Endothelial cell of umbilical vein (primary cell): Measurements from ENCODE around the gene SYNPO. TPM values are rescaled to one million over a fixed set of nuclear protein-coding genes. Genes with fewer than 3 reads are reported as not detected.

ENCODE experiments used
- BruUV-seq: library from RNA; stranded (reverse); fragments of 400-500 nt; replicated peaks from 2 replicates; lab custom pipeline; 2021; lab: Mats Ljungman, UMichigan
- CTCF ChIA-PET: fragments of 300-600, 350-600 bp; sonication (Branson Sonifier 250); formaldehyde crosslinking; loops from one replicate; lab custom pipeline; 2021; ENCODE audit warnings: antibody characterized with exemption, inconsistent platforms; lab: Charles Lee
- POLR2A ChIA-PET: fragments of 300-600, 350-600 bp; sonication (Branson Sonifier 250); formaldehyde crosslinking; loops from one replicate; lab custom pipeline; 2021; ENCODE audit warnings: antibody characterized with exemption, inconsistent platforms; lab: Charles Lee
- DNase-seq: peaks from one replicate; pipeline ENCODE4 v3.0.0-alpha.2; 2011; ENCODE audit warnings: low read depth, low spot score
- FAIRE-seq: peaks from 2 replicates; lab custom pipeline; 2011; peaks lifted over from hg19 to GRCh38; lab: Jason Lieb, UNC
- H2AFZ ChIP-seq: 2 replicates; pipeline ENCODE4 v1.6.0; 2012; ENCODE audit warnings: low read depth, low read length, control low read depth, inconsistent platforms
- H3K27ac ChIP-seq: 2 replicates; pipeline ENCODE4 v1.5.1; 2011; ENCODE audit warnings: low read depth, mild to moderate bottlenecking, control low read depth, low read length, moderate library complexity; ENCODE audit not compliant: insufficient read depth
- H3K27me3 ChIP-seq, 2 experiments: 2 replicates each; pipeline versions ENCODE4 v1.6.0 to v1.6.1; 2011; ENCODE audit warnings: low read length in 2 of 2, mixed read lengths in 1 of 2; ENCODE audit not compliant: control insufficient read depth in 2 of 2, insufficient read depth in 2 of 2
- H3K36me3 ChIP-seq, 2 experiments: 2 replicates in 1 of 2; 3 replicates in 1 of 2; pipeline ENCODE4 v1.5.1; 2011; ENCODE audit warnings: low read length in 2 of 2, mild to moderate bottlenecking in 1 of 2, moderate library complexity in 1 of 2; ENCODE audit not compliant: control insufficient read depth in 2 of 2, insufficient read depth in 2 of 2; ENCODE audit errors: extremely low read depth in 1 of 2
- H3K4me1 ChIP-seq: 3 replicates; pipeline ENCODE4 v1.5.1; 2011; ENCODE audit warnings: mild to moderate bottlenecking, low read length; ENCODE audit not compliant: control insufficient read depth, insufficient read depth; ENCODE audit errors: extremely low read depth
- H3K4me2 ChIP-seq: 2 replicates; pipeline ENCODE4 v1.6.1; 2011; ENCODE audit warnings: low read length, control low read depth, mixed read lengths; ENCODE audit not compliant: insufficient read depth
- H3K4me3 ChIP-seq, 3 experiments: fragments of 200-600 bp in 1 of 3; sonication (generic), shearing (Covaris generic) in 1 of 3; replicated peaks in 1 of 3; 2 replicates each; pipeline ENCODE4 v1.5.1; 2011 to 2016; ENCODE audit warnings: control low read depth in 3 of 3, low read length in 3 of 3, mild to moderate bottlenecking in 2 of 3, inconsistent platforms in 1 of 3, low read depth in 1 of 3, moderate library complexity in 1 of 3; ENCODE audit not compliant: insufficient read depth in 1 of 3
- H3K79me2 ChIP-seq: 2 replicates; pipeline ENCODE4 v1.6.0; 2012; ENCODE audit warnings: low read length, inconsistent platforms; ENCODE audit not compliant: control insufficient read depth, insufficient read depth
- H3K9ac ChIP-seq: replicated peaks from 2 replicates; pipeline ENCODE3; 2011; ENCODE audit warnings: low read length, control low read depth; ENCODE audit not compliant: insufficient read depth; ENCODE audit errors: extremely low read depth
- H3K9me1 ChIP-seq: replicated peaks from 3 replicates; pipeline ENCODE4 v1.6.0; 2011; ENCODE audit warnings: mild to moderate bottlenecking, low read length; ENCODE audit not compliant: control insufficient read depth, insufficient read depth; ENCODE audit errors: extremely low read depth
- H3K9me3 ChIP-seq: replicated peaks from 2 replicates; pipeline ENCODE4 v1.5.1; 2012; ENCODE audit warnings: low read length, inconsistent platforms; ENCODE audit not compliant: control insufficient read depth, insufficient read depth
- H4K20me1 ChIP-seq: replicated peaks from 2 replicates; pipeline ENCODE3; 2011; ENCODE audit warnings: mild to moderate bottlenecking, low read length; ENCODE audit not compliant: control insufficient read depth, insufficient read depth; ENCODE audit errors: extremely low read depth
- EZH2 ChIP-seq: IDR thresholded peaks from 2 replicates; pipeline ENCODE4 v1.6.1; 2012; ENCODE audit warnings: borderline replicate concordance, low read depth, mild to moderate bottlenecking, moderate library complexity, low read length, inconsistent platforms; ENCODE audit not compliant: severe bottlenecking
- FOS ChIP-seq: IDR thresholded peaks from 2 replicates; pipeline ENCODE4 v1.6.1; 2011; ENCODE audit warnings: mild to moderate bottlenecking, low read length, moderate library complexity, borderline replicate concordance; ENCODE audit not compliant: insufficient read depth
- GATA2 ChIP-seq: IDR thresholded peaks from 2 replicates; pipeline ENCODE4 v1.7.0; 2011; ENCODE audit warnings: low read depth, mild to moderate bottlenecking, moderate library complexity, mixed read lengths, low read length; ENCODE audit not compliant: insufficient read length, insufficient read depth
- JUN ChIP-seq: IDR thresholded peaks from 2 replicates; pipeline ENCODE4 v1.6.1; 2011; ENCODE audit warnings: borderline replicate concordance, low read depth; ENCODE audit not compliant: insufficient read length, insufficient read depth
- MYC ChIP-seq: IDR thresholded peaks from one replicate; pipeline ENCODE4 v1.6.1; 2011; ENCODE audit warnings: mild to moderate bottlenecking, low read depth, low read length
- POLR2A ChIP-seq: IDR thresholded peaks from 2 replicates; pipeline ENCODE4 v1.6.1; 2012; ENCODE audit warnings: low read depth, mild to moderate bottlenecking, control low read depth, low read length
- POLR2AphosphoS5 ChIP-seq: IDR thresholded peaks from 2 replicates; pipeline ENCODE4 v1.6.1; 2012; ENCODE audit warnings: low read depth, mild to moderate bottlenecking, control low read depth, low read length, moderate library complexity; ENCODE audit not compliant: insufficient read depth
- dilution Hi-C: fragments of 300-500 bp; cut with MboI; formaldehyde crosslinking; loops from one replicate; pipeline ENCODE4 v1.15.0; 2019; ENCODE audit warnings: low sequenced_read_pairs; ENCODE audit not compliant: extremely low pct_ligation_motif_present
- intact Hi-C: fragments of 100-400 bp; cut with micrococcal nuclease; formaldehyde crosslinking; loops from one replicate; pipeline ENCODE4 v1.10.0; 2022
- polyA plus RNA-seq, 4 experiments: library from polyadenylated mRNA; depleted of rRNA in 3 of 4; stranded (reverse) in 3 of 4; unstranded in 1 of 4; fragments of >200 nt; gene quantifications; 2 replicates each; pipeline versions ENCODE4 v1.2.1 to v1.2.3, GENCODE V29; 2011 to 2012; ENCODE audit warnings: missing spikeins in 1 of 4
- total RNA-seq: library from RNA; stranded (reverse); gene quantifications from 2 replicates; pipeline ENCODE4 v1.2.3, GENCODE V29; 2021
- TF ChIP-seq, protein P1 (sequence below): IDR thresholded peaks from 2 replicates; pipeline ENCODE4 v1.6.1; 2011; ENCODE audit not compliant: insufficient read depth, insufficient read length
- TF ChIP-seq, protein P2 (sequence below), 2 donors: IDR thresholded peaks; 1 replicate in 1 of 2; 2 replicates in 1 of 2; pipeline ENCODE4 v1.5.1; 2011; ENCODE audit warnings: low read length in 2 of 2, mild to moderate bottlenecking in 2 of 2, moderate library complexity in 2 of 2, control low read depth in 1 of 2, inconsistent platforms in 1 of 2, low read depth in 1 of 2; ENCODE audit not compliant: insufficient read depth in 1 of 2; ENCODE audit errors: extremely low read depth in 1 of 2

SYNPO gene
- total and polyA plus RNA-seq, 2 donors (not counting 3 experiments of a cell fraction or from before 2014, with no cell fraction given) = 68.4 to 121 TPM

DNA sequence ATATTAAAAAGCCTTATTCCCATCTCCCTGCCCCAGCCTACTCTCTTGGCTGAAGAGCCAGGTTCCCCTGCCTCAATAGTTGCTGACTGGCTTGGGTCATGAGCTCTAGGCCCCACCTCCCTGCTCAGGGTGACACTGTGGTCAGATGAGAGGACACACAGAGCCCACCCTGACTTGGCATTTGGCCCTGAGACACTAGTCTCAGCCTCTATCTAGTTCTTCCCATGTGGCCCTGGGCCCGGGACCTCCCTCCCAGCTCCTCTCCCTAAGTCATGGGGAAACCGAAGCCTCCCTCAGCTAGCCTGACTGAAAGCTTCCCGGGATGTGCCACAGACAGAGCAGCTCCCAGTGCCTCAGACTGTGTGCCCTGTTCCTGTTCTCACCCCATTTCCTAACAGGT is 14.8 kb downstream of the SYNPO start:
- H3K79me2 ChIP-seq = peaks cover 14% of the 10 kb centered on the region
- no peak overlapping the region for H2AFZ ChIP-seq
- DNase-seq (no peak), FAIRE-seq (no peak)
- no TSS peak for BruUV-seq
- intact Hi-C loops (no loop called here), dilution Hi-C loops (no loop called here)
- H3K9me1 ChIP-seq = no peaks in the 10 kb centered on the region
- no peaks in the 10 kb centered on the region for H3K27me3 ChIP-seq
- no peak overlapping the region for H3K27ac ChIP-seq
- H3K36me3 ChIP-seq = peaks cover 13 to 38% of the 10 kb centered on the region in 2 experiments
- POLR2A ChIA-PET = interaction anchor here (0.8 kb wide), 1 partner anchor 14 kb away, joined by 3 read pairs; no protein-coding TSS in a partner anchor
- H3K4me3 ChIP-seq = no peak overlapping the region
- TF ChIP-seq JUN (no peak), POLR2AphosphoS5 (peak; percentile 15)
- H3K4me1 ChIP-seq = no peaks in the 10 kb centered on the region
- CTCF ChIA-PET = interaction anchor here (0.8 to 9.0 kb wide), 13 partner anchors 11 to 198 kb away, joined by 3 to 123 read pairs (median 4); partner anchors contain the start of genes RBM22 and SYNPO
- no peaks in the 10 kb centered on the region for H4K20me1 ChIP-seq
- H3K9me3 ChIP-seq = no peaks in the 10 kb centered on the region
- H3K9ac ChIP-seq = no peak overlapping the region
- H3K4me2 ChIP-seq = no peak overlapping the region

DNA sequence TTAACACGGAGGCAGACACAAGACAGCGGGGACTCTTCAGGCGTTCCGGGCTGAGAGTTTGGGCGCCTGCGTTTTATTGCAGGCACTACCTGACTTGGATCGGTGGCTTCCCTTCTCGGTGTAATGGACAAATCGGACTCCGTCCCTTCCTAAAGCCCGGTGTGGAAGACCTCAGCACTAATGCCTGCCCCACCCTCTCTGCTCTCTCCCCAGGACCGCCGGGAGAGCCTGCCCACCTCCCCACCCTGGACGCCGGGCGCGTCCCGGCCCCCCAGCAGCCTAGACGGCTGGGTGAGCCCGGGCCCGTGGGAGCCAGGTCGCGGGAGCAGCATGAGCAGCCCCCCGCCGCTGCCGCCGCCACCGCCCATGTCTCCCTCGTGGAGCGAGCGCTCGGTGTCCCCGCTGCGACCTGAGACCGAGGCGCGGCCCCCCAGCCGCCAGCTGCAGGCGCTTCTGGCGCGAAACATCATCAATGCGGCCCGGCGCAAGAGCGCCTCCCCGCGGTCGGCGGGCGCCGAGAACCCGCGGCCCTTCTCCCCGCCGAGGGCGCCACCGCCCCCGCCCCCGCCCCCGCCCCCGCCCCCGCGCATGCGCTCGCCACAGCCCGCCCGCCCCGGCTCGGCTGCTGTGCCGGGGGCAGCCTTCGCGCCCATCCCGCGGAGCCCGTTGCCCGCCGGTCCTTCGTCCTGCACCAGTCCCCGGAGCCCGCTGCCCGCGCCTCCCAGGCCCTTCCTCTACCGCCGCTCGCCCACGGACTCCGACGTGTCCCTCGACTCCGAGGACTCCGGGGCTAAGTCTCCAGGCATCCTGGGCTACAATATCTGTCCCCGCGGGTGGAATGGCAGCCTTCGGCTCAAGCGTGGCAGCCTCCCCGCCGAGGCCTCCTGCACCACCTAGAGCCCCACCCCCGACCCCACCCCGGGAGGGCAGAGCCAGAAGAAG is 16.0 kb downstream of the SYNPO start:
- no peaks in the 10 kb centered on the region for H3K9me3 ChIP-seq
- peaks cover under 1 to 7% of the 10 kb centered on the region in 2 experiments for H3K27me3 ChIP-seq
- H3K4me3 ChIP-seq = no peak overlapping the region
- peaks cover 2% of the 10 kb centered on the region for H3K79me2 ChIP-seq
- TF ChIP-seq POLR2AphosphoS5 (peak; percentile 69), POLR2A (peak; percentile 58), MYC (no peak), FOS (no peak), EZH2 (no peak), JUN (no peak), GATA2 (no peak)
- TF ChIP-seq, protein P1, sequence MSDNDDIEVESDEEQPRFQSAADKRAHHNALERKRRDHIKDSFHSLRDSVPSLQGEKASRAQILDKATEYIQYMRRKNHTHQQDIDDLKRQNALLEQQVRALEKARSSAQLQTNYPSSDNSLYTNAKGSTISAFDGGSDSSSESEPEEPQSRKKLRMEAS = no peak
- TF ChIP-seq, protein P2, sequence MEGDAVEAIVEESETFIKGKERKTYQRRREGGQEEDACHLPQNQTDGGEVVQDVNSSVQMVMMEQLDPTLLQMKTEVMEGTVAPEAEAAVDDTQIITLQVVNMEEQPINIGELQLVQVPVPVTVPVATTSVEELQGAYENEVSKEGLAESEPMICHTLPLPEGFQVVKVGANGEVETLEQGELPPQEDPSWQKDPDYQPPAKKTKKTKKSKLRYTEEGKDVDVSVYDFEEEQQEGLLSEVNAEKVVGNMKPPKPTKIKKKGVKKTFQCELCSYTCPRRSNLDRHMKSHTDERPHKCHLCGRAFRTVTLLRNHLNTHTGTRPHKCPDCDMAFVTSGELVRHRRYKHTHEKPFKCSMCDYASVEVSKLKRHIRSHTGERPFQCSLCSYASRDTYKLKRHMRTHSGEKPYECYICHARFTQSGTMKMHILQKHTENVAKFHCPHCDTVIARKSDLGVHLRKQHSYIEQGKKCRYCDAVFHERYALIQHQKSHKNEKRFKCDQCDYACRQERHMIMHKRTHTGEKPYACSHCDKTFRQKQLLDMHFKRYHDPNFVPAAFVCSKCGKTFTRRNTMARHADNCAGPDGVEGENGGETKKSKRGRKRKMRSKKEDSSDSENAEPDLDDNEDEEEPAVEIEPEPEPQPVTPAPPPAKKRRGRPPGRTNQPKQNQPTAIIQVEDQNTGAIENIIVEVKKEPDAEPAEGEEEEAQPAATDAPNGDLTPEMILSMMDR (IDR thresholded peaks at IDR 0.05; ENCODE audit: extremely low read depth in 1 of 2, insufficient read depth in 1 of 2, low read depth in 1 of 2, low read length in 2 of 2) = peak; percentile 34 to 70
- H3K4me1 ChIP-seq = no peaks in the 10 kb centered on the region
- FAIRE-seq (no peak), DNase-seq (peak; percentile 46)
- BruUV-seq = no TSS peak
- H2AFZ ChIP-seq = no peak overlapping the region
- H3K9ac ChIP-seq = no peak overlapping the region
- CTCF ChIA-PET = interaction anchor here (0.6 to 9.0 kb wide), 18 partner anchors 9 to 199 kb away, joined by 3 to 123 read pairs (median 4); partner anchors contain the start of genes IRGM, RBM22 and SYNPO
- POLR2A ChIA-PET = no interaction called here
- H3K27ac ChIP-seq = no peak overlapping the region
- no peaks in the 10 kb centered on the region for H4K20me1 ChIP-seq
- peaks cover 3 to 26% of the 10 kb centered on the region in 2 experiments for H3K36me3 ChIP-seq
- dilution Hi-C loops = no loop called here
- H3K4me2 ChIP-seq = no peak overlapping the region
- H3K9me1 ChIP-seq = no peaks in the 10 kb centered on the region
- intact Hi-C loops = loop anchor here (1.0 to 2.0 kb wide), 4 partner anchors 67 to 198 kb away; no protein-coding TSS in a partner anchor
